Measurements from ENCODE around the gene CNFN. TPM values are rescaled to one million over a fixed set of nuclear protein-coding genes. Genes with fewer than 3 reads are reported as not detected.

Gene CNFN
- total RNA-seq, 1 donor from 2014 or later: 1.00 TPM

Other genes starting within 250 kb of the CNFN start
- gene DEDD2, start 172.6 kb downstream of the CNFN start, total RNA-seq: 26.1 and 29.0 TPM in 2 replicates
- gene ZNF526, start 170.0 kb downstream of the CNFN start, total RNA-seq: 19.6 and 22.7 TPM in 2 replicates
- 38.2 and 38.6 TPM in 2 replicates for gene GSK3A, start 147.7 kb downstream of the CNFN start, total RNA-seq
- gene ERF, start 135.2 kb downstream of the CNFN start, total RNA-seq: 47.9 and 48.1 TPM in 2 replicates
- 85.4 and 96.5 TPM in 2 replicates for gene CIC, start 121.0 kb downstream of the CNFN start, total RNA-seq
- gene PRR19, start 88.2 kb downstream of the CNFN start, total RNA-seq: 0.20 and 0.33 TPM in 2 replicates
- gene PAFAH1B3, start 87.7 kb downstream of the CNFN start, total RNA-seq: 22.7 and 25.9 TPM in 2 replicates
- gene TMEM145, start 77.0 kb downstream of the CNFN start, total RNA-seq: not detected in 2 replicates
- 13.0 and 15.1 TPM in 2 replicates for gene MEGF8, start 64.7 kb downstream of the CNFN start, total RNA-seq
- gene LIPE, start 37.1 kb upstream of the CNFN start, total RNA-seq: 37.2 and 37.3 TPM in 2 replicates
- not detected in 2 replicates for gene CXCL17, start 52.6 kb upstream of the CNFN start, total RNA-seq
- gene CEACAM1, start 138.2 kb upstream of the CNFN start, total RNA-seq: 7.1 and 9.4 TPM in 2 replicates
- not detected in 2 replicates for gene CEACAM8, start 204.6 kb upstream of the CNFN start, total RNA-seq

Data from activated B cell treated with CpG ODN at 0.5 μM for 24 hours (primary cell).